Measurements from ENCODE around the gene GGA1.

GRCh38 chr22:37665487-37665886 lies 56.9 kb downstream of the GGA1 start:
- TF ChIP-seq POLR2AphosphoS5 (IDR thresholded peaks at IDR 0.05) (no peak), POLR2A (IDR thresholded peaks at IDR 0.05) (no peak), CTCF (IDR thresholded peaks at IDR 0.05) (no peak)

Measured in prostate gland (tissue), 2 donors.